ENCODE measurements around the gene ZCCHC17.

Gene ZCCHC17

GRCh38 chr1:31394584-31395193 is 97.9 kb downstream of the ZCCHC17 start:
- peak; percentile 91 for DNase-seq (ENCODE audit: low spot score)

DNA sequence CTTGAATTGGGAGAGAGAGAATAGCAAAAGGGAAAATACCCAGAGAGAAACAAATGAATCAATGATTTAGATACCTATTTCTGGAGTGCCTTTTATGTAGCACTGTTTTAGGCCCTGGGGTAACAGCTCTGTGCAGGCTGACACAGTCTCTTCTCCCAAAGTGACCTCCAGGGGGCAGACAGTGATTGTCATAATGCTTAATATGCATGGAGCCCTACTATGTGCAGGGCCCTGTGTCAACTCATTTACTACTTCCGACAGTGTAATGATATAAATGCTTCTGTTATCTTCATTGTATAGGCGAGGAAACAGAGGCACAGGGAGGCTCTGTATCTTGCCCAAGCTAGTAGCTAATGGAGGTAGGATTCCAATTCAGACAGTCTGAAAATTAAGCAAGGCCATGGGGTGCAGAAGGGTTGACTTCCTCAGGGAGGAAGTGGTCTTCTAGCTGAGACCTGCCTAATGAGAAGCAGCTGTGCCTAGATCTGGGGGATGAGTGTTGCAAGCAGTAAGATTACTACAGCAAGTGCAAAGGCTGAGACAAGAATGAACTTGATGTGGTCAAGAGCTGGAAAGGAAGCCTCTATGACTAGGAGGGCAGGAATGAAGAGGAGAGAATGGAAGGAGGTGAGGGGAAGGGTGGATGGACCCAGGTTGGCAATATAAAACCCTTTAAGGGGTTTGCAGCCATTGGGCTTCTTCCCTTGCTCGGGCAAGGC is 100.0 kb downstream of the ZCCHC17 start:
- no peak for DNase-seq (ENCODE audit: low spot score)

DNA sequence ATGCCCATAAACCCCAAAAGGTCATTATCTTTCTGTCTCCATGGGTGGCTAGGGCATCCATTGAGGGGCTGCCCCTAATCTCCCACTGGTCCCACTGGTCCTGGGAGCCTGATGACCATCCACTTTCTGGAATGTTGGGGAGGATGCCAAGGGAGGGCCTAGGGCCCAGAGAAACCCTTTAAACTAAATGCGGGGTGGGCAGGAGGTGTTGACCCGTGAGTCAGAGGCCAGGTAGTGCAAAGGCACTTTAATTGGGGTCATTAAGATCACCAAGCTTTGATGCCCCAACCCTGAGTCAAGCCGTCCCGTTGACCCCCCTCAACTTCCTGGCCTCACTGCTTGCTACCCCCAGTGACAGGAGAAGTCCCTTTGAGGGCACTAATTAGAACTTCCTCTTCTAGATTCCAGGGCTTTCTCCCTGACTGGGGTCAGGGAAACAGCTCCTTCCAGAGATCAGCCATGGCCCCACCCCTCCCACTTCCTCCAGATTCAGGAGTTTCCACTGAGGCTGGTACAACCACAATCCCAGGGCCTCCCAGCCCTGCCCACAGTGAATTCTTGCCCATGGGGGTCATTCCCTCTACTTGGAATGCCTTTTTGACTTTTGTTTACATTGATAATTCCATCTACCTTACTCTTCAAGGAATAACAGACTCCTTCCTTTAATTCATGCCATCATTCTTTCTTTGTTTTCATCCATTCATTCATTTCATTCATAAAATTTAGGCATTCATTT is 100.7 kb downstream of the ZCCHC17 start:
- no peak for DNase-seq (ENCODE audit: low spot score)

- DNase-seq (ENCODE audit: low spot score), result no peak
Measured at GRCh38 chr1:31398246-31398645, 101.4 kb downstream of the ZCCHC17 start.

DNA sequence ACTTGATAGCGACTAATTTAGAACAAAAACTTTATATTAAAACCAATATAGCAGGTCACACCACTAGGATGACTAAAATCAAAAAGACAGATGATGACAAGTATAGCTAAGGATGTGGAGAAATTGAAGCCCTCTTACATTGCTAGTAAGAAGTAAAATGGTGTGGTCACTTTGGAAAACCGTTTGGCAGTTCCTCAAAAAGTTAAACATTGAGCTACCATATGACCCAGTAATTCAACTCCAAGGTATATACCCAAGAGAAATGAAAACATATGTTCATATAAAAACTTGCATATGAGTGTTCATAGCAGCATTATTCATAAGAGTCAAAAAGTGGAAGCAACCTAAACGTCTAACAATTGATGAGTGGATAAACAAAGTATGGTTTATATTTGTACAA is 103.1 kb downstream of the ZCCHC17 start:
- DNase-seq (ENCODE audit: low spot score), result no peak

DNA sequence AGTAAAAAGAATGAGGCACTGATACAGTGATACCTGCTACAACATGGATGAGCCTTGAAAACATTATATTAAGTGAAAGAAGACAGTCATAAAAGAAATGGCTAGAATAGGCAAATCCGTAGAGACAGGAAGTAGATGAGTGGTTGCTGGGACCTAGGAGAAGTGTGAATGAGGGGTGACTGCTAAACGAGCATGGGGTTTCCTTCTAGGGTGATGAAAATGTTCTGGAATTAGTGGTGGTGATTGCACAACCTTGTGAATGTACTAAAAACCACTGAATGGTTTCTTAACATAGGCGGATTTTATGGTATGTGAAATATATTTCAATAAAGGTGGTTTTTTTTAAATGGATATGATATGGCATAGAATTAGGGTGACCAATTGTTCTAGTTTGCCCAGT is 103.6 kb downstream of the ZCCHC17 start:
- no peak for DNase-seq (ENCODE audit: low spot score)

DNA sequence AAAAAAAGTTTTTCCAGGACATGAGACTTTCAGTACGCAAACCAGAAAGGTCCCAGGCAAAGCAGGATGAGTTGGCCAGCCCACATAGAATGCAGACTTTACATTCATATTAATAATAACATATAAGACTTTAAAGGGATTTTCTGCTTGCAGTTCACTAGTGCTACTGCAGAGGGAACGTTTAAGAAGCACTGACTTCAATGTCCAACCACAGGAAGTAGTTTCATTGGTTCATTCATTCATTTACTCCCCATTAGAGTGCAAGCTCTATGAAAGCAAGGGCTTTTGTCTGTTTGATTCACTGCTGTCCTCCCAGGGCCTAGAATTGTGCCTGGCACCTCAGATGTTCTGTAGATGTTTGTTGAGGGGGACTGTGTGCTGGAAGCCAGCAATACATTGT is 104.4 kb downstream of the ZCCHC17 start:
- no peak for DNase-seq (ENCODE audit: low spot score)

DNA sequence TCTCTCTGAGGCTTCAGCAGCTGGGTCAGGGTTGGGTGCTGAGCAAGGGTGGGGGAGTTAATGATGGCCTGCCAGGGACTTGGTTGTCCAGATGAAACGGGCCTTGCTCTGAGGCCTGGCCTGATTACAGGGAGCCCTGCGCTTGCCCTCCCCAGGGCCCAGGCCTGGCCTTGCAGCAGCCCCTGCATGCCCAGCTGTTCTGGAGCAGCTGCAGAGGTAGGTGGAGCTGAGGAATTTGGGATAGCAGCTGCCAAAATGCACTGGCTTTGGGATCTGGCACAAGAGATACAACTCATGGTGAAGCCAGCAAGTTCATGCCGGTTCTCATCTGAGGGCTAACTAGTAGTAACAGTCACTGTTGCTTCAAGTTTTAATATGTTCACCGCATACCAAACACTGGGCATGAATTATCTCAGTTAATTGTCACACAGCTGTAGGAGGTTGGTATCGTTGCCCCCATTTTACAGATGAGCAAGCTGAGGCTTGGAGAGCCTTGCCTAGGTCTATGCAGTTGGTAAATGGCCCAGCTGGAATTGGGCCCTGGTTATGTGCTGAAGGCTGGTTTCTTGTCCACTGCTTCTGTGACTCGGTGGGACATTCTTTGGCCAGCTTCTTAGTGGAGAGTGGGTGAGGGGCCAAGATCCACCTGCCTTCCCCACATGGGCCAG is 108.9 kb downstream of the ZCCHC17 start:
- no peak for DNase-seq (ENCODE audit: low spot score)

DNA sequence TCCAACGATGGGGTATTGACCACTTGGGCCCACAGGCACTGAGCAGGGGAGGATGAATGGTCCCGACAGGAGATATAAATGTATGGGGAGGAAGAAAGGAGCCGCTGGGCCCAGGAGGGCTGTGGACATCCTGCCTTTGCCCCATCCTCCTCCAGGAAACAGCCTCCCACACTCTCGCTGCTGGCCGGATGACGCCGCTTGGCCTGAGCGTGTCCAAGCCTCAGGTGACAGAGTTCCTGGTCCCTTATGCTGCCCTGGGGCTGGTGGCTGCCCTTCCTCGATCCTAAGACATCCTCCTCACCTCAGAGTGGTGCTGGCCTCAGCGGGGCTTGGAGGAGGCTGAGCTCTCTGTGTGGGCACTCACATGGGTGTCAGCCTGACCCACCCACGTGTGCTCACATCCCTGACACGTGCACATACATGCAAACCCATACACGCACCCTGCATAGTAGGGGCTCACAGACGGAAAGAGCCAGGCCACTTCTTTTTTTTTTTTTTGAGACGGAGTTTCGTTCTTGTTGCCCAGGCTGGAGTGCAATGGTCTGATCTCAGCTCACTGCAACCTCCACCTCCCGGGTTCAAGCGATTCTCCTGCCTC is 110.3 kb downstream of the ZCCHC17 start:
- DNase-seq (ENCODE audit: low spot score), result no peak

DNA sequence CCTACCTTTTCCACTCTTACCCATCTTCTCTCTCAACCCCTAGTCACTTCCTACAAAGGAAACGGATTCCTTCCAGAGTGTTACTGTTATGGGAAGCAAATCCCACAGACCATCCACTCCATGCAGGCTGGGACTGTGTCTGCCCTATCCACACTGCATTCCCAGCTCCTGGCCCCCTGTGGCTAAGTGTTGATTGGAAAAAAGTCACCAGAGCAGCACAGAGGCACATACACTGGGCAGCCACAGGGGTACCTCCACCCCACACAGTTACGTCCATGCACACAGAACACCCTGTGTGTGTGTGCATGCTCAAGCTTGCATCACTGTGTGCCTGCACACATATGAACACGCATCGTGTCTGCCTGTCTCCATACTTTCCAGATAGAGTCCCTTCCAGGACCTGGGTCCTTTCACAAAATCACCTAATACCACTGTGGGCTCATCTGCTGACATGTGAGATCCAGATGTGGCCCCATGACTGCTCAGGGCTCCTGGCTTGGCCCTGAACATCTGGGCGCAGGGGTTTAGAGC is 112.0 kb downstream of the ZCCHC17 start:
- no peak for DNase-seq (ENCODE audit: low spot score)

DNA sequence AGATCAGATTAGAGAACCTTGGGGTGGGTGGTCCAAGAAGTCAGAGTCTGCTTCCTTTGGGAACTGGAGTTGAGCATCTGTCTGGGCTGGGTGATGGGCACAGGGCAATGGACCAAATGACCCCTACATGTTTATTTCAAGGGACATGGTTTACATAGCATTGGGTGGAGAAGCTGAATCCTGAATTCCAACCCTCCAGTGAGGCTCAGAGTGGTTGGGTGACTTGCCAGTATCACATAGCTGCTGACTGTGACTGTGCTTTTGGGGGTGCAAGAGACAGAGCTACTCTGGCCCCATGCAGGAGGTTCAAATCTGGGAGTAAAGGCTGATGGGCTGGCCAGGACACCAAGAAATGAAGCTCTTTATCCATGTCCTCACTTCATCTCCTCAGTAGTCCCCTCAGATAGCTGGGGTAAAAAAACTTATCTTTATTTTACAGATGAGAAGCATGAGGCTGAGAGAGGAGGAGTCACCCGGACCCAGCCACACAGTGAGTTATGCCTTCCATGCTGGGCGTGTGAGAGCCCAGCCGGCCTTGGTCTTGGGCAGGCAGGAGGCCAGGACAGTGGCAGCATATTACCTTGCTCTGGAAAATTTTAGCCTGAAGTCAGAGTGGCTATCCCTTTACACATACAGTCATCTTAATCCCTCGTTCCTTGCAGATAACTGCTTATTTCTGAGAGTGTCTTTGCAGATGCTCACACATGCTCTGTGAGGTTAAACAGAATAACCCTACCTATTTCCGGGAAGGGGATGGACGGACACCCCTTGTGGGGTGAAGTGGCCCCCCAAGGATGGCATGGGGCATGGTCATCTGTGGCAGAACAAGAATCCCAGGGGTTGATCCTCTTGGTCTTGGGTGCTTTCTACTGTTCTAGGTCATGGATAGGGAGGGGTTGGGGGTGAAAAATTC is 113.4 kb downstream of the ZCCHC17 start:
- DNase-seq (ENCODE audit: low spot score), result no peak

GRCh38 chr1:31410871-31411270 is 114.0 kb downstream of the ZCCHC17 start:
- DNase-seq (ENCODE audit: low spot score), result no peak

- DNase-seq (ENCODE audit: low spot score), result no peak
Measured at GRCh38 chr1:31412205-31412604, 115.4 kb downstream of the ZCCHC17 start.

DNA sequence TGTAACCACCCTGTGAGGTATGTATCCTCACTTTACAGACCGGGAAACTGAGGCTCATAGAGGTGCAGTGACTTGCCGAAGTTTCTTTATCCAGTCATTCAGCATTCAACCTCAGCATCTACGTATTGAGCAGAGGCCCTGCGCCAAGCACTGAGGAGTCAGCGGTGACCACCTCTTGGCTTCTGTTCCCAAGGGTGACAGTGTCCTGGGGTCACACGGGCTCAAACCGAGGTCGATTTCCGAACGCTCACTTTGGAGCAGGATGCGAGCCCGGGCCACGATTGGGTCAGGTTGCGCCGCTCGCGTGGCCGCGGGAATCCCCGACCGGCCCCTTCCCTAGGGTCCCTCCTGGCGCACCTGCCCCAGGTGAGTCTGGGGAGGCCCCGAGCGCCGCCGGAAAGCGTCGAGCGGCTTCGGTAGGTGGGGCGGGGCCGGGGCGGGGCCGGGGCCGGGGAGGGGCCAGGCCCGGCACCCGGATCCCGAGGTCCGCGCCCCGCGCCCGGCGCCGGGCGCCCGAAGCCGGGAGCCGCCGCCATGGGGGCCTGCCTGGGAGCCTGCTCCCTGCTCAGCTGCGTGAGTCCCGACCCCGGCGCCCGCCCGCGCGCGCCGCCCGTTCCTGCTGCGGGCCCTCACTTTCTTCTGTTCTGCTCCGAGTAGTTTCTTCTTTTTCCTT is 116.0 kb downstream of the ZCCHC17 start, which contains the start of gene SERINC2:
Gene SERINC2, plus strand, starts transcription at position 482 of the 673 bp plus-strand sequence. Its CDS starts 53 bp downstream, at position 535.
- no peak for DNase-seq (ENCODE audit: low spot score)

DNA sequence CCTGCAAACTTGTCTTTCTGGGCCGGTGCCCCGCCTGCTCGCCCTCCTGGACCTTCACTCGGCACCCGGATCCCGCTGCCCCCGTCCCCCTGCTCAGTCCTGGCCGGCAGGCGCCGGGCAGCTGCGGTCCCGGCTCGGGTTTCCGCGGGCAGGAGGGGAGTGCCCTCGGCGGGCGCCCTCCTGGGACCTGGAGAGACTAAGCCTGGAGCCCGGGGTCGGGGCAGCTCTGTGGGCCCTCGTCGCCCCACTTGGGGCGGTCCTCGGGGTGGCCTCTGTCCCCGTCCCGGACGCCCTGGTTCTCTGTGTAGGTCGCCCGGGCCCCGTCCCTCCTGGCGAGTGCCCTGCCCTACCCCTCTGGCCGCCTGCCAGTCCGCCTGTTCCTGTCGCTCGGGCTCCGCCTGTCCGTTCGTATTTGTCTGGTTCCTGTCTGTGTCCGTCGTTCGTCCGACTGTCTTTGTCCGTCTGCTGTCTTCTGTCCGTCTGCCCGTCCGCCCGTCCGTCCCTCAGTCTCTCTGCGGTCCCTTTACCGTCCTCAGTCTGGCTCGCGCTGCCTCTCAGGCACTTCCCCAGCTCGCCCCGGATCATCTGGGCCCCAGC is 116.7 kb downstream of the ZCCHC17 start:
- peak; percentile 77 for DNase-seq (ENCODE audit: low spot score)

Data from ecto neural progenitor cell (in vitro differentiated cells).